Keratinocyte (primary cell): Measurements from ENCODE around the gene BHLHE40. TPM values are rescaled to one million over a fixed set of nuclear protein-coding genes. Genes with fewer than 3 reads are reported as not detected.

ENCODE experiments used
- DNase-seq: peaks from one replicate; pipeline ENCODE4 v3.0.0-alpha.2; 2011; ENCODE audit warnings: low read depth, missing footprints, low spot score
- FAIRE-seq: peaks from 2 replicates; lab custom pipeline; 2011; peaks lifted over from hg19 to GRCh38; lab: Jason Lieb, UNC
- H2AFZ ChIP-seq: 2 replicates; pipeline ENCODE4 v1.6.0; 2012; ENCODE audit warnings: low read length, control low read depth, inconsistent platforms; ENCODE audit not compliant: control insufficient read depth
- H3K27ac ChIP-seq: 2 replicates; pipeline ENCODE4 v1.5.1; 2011; ENCODE audit warnings: low read length; ENCODE audit not compliant: control insufficient read depth, insufficient read depth
- H3K27me3 ChIP-seq: 3 replicates; pipeline ENCODE4 v1.6.0; 2011; ENCODE audit warnings: low read length; ENCODE audit not compliant: control insufficient read depth, insufficient read depth; ENCODE audit errors: extremely low read depth
- H3K36me3 ChIP-seq, 2 experiments: 2 replicates in 1 of 2; 3 replicates in 1 of 2; pipeline ENCODE4 v1.5.1; 2011; ENCODE audit warnings: low read length in 2 of 2, mild to moderate bottlenecking in 1 of 2; ENCODE audit not compliant: control insufficient read depth in 2 of 2, insufficient read depth in 2 of 2; ENCODE audit errors: extremely low read depth in 1 of 2
- H3K4me1 ChIP-seq: 3 replicates; pipeline ENCODE4 v1.5.1; 2011; ENCODE audit warnings: low read length; ENCODE audit not compliant: control insufficient read depth, insufficient read depth; ENCODE audit errors: extremely low read depth
- H3K4me2 ChIP-seq: 3 replicates; pipeline ENCODE4 v1.6.0; 2011; ENCODE audit warnings: low read depth, low read length; ENCODE audit not compliant: control insufficient read depth, insufficient read depth; ENCODE audit errors: extremely low read depth
- H3K4me3 ChIP-seq, 3 experiments: fragments of 200-600 bp in 1 of 3; sonication (generic) in 1 of 3; 2 replicates in 2 of 3; 3 replicates in 1 of 3; pipeline ENCODE4 v1.5.1; 2011 to 2016; ENCODE audit warnings: low read length in 3 of 3, mild to moderate bottlenecking in 3 of 3, control low read depth in 2 of 3, inconsistent platforms in 1 of 3, low read depth in 1 of 3, mixed read lengths in 1 of 3, mixed run types in 1 of 3, moderate library complexity in 1 of 3; ENCODE audit not compliant: control insufficient read depth in 2 of 3, insufficient read depth in 2 of 3; ENCODE audit errors: extremely low read depth in 1 of 3
- H3K79me2 ChIP-seq: 2 replicates; pipeline ENCODE4 v1.6.0; 2012; ENCODE audit warnings: low read length; ENCODE audit not compliant: control insufficient read depth, insufficient read depth
- H3K9ac ChIP-seq: 3 replicates; pipeline ENCODE4 v1.6.0; 2011; ENCODE audit warnings: low read length; ENCODE audit not compliant: control insufficient read depth, insufficient read depth; ENCODE audit errors: extremely low read depth
- H3K9me1 ChIP-seq: 3 replicates; pipeline ENCODE4 v1.6.0; 2011; ENCODE audit warnings: low read length; ENCODE audit not compliant: control insufficient read depth, insufficient read depth; ENCODE audit errors: extremely low read depth
- H3K9me3 ChIP-seq: 2 replicates; pipeline ENCODE4 v1.5.1; 2012; ENCODE audit warnings: low read depth, low read length; ENCODE audit not compliant: control insufficient read depth
- H4K20me1 ChIP-seq: 3 replicates; pipeline ENCODE4 v1.6.0; 2011; ENCODE audit warnings: low read length; ENCODE audit not compliant: control insufficient read depth, insufficient read depth; ENCODE audit errors: extremely low read depth
- EZH2 ChIP-seq: IDR thresholded peaks from one replicate; pipeline ENCODE4 v1.6.1; 2012; ENCODE audit warnings: inconsistent platforms, mild to moderate bottlenecking, low read length, moderate library complexity
- dilution Hi-C: fragments of 300-500 bp; cut with MboI; formaldehyde crosslinking; loops from one replicate; pipeline ENCODE4 v1.7.0; 2020; ENCODE audit warnings: low sequenced_read_pairs; ENCODE audit not compliant: extremely low pct_ligation_motif_present
- polyA plus RNA-seq, 5 experiments: library from polyadenylated mRNA; depleted of rRNA in 3 of 5; stranded (reverse) in 3 of 5; stranded (forward) in 1 of 5; unstranded in 1 of 5; fragments of >200 nt; gene quantifications; 1 replicate in 1 of 5; 2 replicates in 3 of 5; 3 replicates in 1 of 5; pipeline versions ENCODE4 v1.2.1 to v1.2.3, GENCODE V29; 2011 to 2012; ENCODE audit warnings: missing spikeins in 2 of 5, low read depth in 1 of 5, low replicate concordance in 1 of 5
- TF ChIP-seq, protein P1 (sequence below), 3 experiments: IDR thresholded peaks in 1 of 3; conservative IDR thresholded peaks in 1 of 3; optimal IDR thresholded peaks in 1 of 3; 2 replicates in 2 of 3; 3 replicates in 1 of 3; pipeline versions ENCODE3 to v1.5.1; 2011; ENCODE audit warnings: low read length in 3 of 3, mild to moderate bottlenecking in 3 of 3, moderate library complexity in 2 of 3, control low read depth in 1 of 3, inconsistent platforms in 1 of 3; ENCODE audit not compliant: insufficient read depth in 2 of 3; ENCODE audit errors: extremely low read depth in 1 of 3

The BHLHE40 gene
- polyA plus RNA-seq, 1 donor (not counting 4 experiments of a cell fraction or from before 2014, with no cell fraction given), result 95.7 TPM

- dilution Hi-C loops, result no loop called here
- Histone ChIP-seq H3K9me1 (no peaks in the 10 kb centered on the region), H3K27ac (no peak overlapping the region), H3K27me3 (no peaks in the 10 kb centered on the region), H3K4me1 (no peaks in the 10 kb centered on the region), H4K20me1 (no peaks in the 10 kb centered on the region), H3K4me2 (no peak overlapping the region), H2AFZ (no peak overlapping the region), H3K79me2 (no peaks in the 10 kb centered on the region), H3K9me3 (no peaks in the 10 kb centered on the region), H3K4me3 (no peak overlapping the region), H3K9ac (no peak overlapping the region), H3K36me3 (no peaks in the 10 kb centered on the region)
- FAIRE-seq (no peak), DNase-seq (no peak)
- no peak for TF ChIP-seq EZH2
- TF ChIP-seq, protein P1, sequence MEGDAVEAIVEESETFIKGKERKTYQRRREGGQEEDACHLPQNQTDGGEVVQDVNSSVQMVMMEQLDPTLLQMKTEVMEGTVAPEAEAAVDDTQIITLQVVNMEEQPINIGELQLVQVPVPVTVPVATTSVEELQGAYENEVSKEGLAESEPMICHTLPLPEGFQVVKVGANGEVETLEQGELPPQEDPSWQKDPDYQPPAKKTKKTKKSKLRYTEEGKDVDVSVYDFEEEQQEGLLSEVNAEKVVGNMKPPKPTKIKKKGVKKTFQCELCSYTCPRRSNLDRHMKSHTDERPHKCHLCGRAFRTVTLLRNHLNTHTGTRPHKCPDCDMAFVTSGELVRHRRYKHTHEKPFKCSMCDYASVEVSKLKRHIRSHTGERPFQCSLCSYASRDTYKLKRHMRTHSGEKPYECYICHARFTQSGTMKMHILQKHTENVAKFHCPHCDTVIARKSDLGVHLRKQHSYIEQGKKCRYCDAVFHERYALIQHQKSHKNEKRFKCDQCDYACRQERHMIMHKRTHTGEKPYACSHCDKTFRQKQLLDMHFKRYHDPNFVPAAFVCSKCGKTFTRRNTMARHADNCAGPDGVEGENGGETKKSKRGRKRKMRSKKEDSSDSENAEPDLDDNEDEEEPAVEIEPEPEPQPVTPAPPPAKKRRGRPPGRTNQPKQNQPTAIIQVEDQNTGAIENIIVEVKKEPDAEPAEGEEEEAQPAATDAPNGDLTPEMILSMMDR (optimal IDR thresholded peaks at IDR 0.05 in 1 of 3, IDR thresholded peaks at IDR 0.05 in 1 of 3, conservative IDR thresholded peaks at IDR 0.05 in 1 of 3; ENCODE audit: extremely low read depth in 1 of 3, insufficient read depth in 2 of 3, low read length in 3 of 3), result no peak
Observed at GRCh38 chr3:4949004-4949403, 30.2 kb upstream of the BHLHE40 start.

GRCh38 chr3:4949659-4950058 lies 29.6 kb upstream of the BHLHE40 start:
- dilution Hi-C loops, result no loop called here

More at GRCh38 chr3:4949659-4950058, 29.6 kb upstream of the BHLHE40 start:
- Histone ChIP-seq H3K9me1 (no peaks in the 10 kb centered on the region), H3K9me3 (no peaks in the 10 kb centered on the region), H4K20me1 (no peaks in the 10 kb centered on the region), H2AFZ (no peak overlapping the region), H3K27me3 (no peaks in the 10 kb centered on the region), H3K4me3 (no peak overlapping the region), H3K36me3 (no peaks in the 10 kb centered on the region), H3K79me2 (no peaks in the 10 kb centered on the region), H3K9ac (no peak overlapping the region), H3K27ac (no peak overlapping the region), H3K4me2 (no peak overlapping the region), H3K4me1 (no peaks in the 10 kb centered on the region)
- no peak for TF ChIP-seq EZH2
- TF ChIP-seq, protein P1 (optimal IDR thresholded peaks at IDR 0.05 in 1 of 3, IDR thresholded peaks at IDR 0.05 in 1 of 3, conservative IDR thresholded peaks at IDR 0.05 in 1 of 3; ENCODE audit: extremely low read depth in 1 of 3, insufficient read depth in 2 of 3, low read length in 3 of 3), result no peak
- DNase-seq (no peak), FAIRE-seq (no peak)
